HepG2 (cell line): ENCODE data around the gene PSMG4. TPM values are rescaled to one million over a fixed set of nuclear protein-coding genes. Genes with fewer than 3 reads are reported as not detected.

Source experiments
- ATAC-seq: fragments of 200-7000 bp; cut with Tn5 transposase; 3 replicates; pipeline ENCODE4 v1.9.1; 2020; ENCODE audit warnings: mild to moderate bottlenecking, moderate library complexity
- BruUV-seq: library from RNA; stranded (reverse); fragments of 400-500 nt; replicated peaks from 2 replicates; lab custom pipeline; 2021; lab: Mats Ljungman, UMichigan
- CTCF ChIA-PET: fragments of 300-600 bp; formaldehyde crosslinking; extraction: SDS; loops from one replicate; lab custom pipeline; 2021; ENCODE audit warnings: low total read pairs, inconsistent platforms, low intra/inter-chr PET ratio; lab: Yijun Ruan, JAX
- POLR2A ChIA-PET: fragments of 350-600 bp; sonication (Branson Sonifier 250); formaldehyde crosslinking; loops from one replicate; lab custom pipeline; 2020; ENCODE audit warnings: antibody characterized with exemption, inconsistent platforms; lab: Yijun Ruan, JAX
- DNase-seq: peaks from one replicate; pipeline ENCODE4 v3.0.0-alpha.2; 2015; ENCODE audit warnings: low spot score
- FAIRE-seq: peaks from 3 replicates; lab custom pipeline; 2011; peaks lifted over from hg19 to GRCh38; lab: Jason Lieb, UNC
- H2AFZ ChIP-seq: one replicate; pipeline ENCODE4 v1.6.1; 2011; ENCODE audit warnings: low read length, inconsistent platforms
- H3K27ac ChIP-seq: fragments of 300-600 bp; 3 replicates; pipeline ENCODE4 v1.8.0; 2011; ENCODE audit warnings: mixed run types, mild to moderate bottlenecking, mixed read lengths, low read length, inconsistent platforms; ENCODE audit not compliant: insufficient read depth; ENCODE audit errors: extremely low read length
- H3K27me3 ChIP-seq, 2 experiments: fragments of 200-600 bp in 1 of 2; 2 replicates in 1 of 2; 3 replicates in 1 of 2; pipeline versions ENCODE4 v1.6.0 to v1.8.0; 2011; ENCODE audit warnings: low read length in 2 of 2, mild to moderate bottlenecking in 2 of 2, moderate library complexity in 2 of 2, inconsistent platforms in 1 of 2; ENCODE audit not compliant: insufficient read depth in 2 of 2, control insufficient read depth in 1 of 2
- H3K36me3 ChIP-seq, 2 experiments: fragments of 200-600 bp in 1 of 2; replicated peaks in 1 of 2; 2 replicates in 1 of 2; 3 replicates in 1 of 2; pipeline versions ENCODE4 v1.5.1 to v1.8.0; 2011; ENCODE audit warnings: low read length in 2 of 2, inconsistent platforms in 1 of 2; ENCODE audit not compliant: insufficient read depth in 2 of 2, control insufficient read depth in 1 of 2
- H3K4me1 ChIP-seq: 2 replicates; pipeline ENCODE4 v1.5.1; 2012; ENCODE audit warnings: low read length, inconsistent platforms; ENCODE audit not compliant: insufficient read depth
- H3K4me2 ChIP-seq: 2 replicates; pipeline ENCODE4 v1.6.0; 2011; ENCODE audit warnings: low read depth, low read length, inconsistent platforms
- H3K4me3 ChIP-seq, 3 experiments: fragments of 200-600 bp in 1 of 3; sonication (generic), shearing (Covaris generic) in 1 of 3; replicated peaks in 1 of 3; 2 replicates each; pipeline ENCODE4 v1.5.1; 2011 to 2016; ENCODE audit warnings: low read length in 3 of 3, inconsistent platforms in 2 of 3, low read depth in 2 of 3, mild to moderate bottlenecking in 2 of 3, control low read depth in 1 of 3, mixed read lengths in 1 of 3; ENCODE audit not compliant: insufficient read depth in 1 of 3
- H3K79me2 ChIP-seq: one replicate; pipeline ENCODE4 v1.6.1; 2011; ENCODE audit warnings: low read length, inconsistent platforms; ENCODE audit not compliant: insufficient read depth
- H3K9ac ChIP-seq: 2 replicates; pipeline ENCODE4 v1.6.0; 2011; ENCODE audit warnings: mild to moderate bottlenecking, low read depth, low read length, inconsistent platforms; ENCODE audit not compliant: insufficient read depth
- H3K9me3 ChIP-seq: 2 replicates; pipeline ENCODE4 v1.5.1; 2012; ENCODE audit warnings: mild to moderate bottlenecking, low read length
- H4K20me1 ChIP-seq: 2 replicates; pipeline ENCODE4 v1.6.0; 2011; ENCODE audit warnings: inconsistent platforms, mild to moderate bottlenecking, low read length, moderate library complexity; ENCODE audit not compliant: insufficient read depth
- CSRNP2 ChIP-seq: sonication (generic); formaldehyde crosslinking; conservative IDR thresholded peaks from 2 replicates; pipeline ENCODE4 v1.8.0; 2022; ENCODE audit warnings: low read depth, missing genetic modification reagents
- HDAC6 ChIP-seq: fragments of 200-600 bp; sonication (generic); IDR thresholded peaks from 2 replicates; pipeline ENCODE4 v1.7.0; 2017; ENCODE audit warnings: mild to moderate bottlenecking, antibody characterized with exemption, low read length, low read depth
- NCOA1 ChIP-seq: sonication (generic); formaldehyde crosslinking; IDR thresholded peaks from 2 replicates; pipeline ENCODE4 v1.9.0; 2021; ENCODE audit warnings: missing genetic modification reagents
- NR2F2 ChIP-seq: IDR thresholded peaks from 2 replicates; pipeline ENCODE4 v1.6.1; 2012; ENCODE audit warnings: low read depth, inconsistent platforms, borderline replicate concordance
- RXRB ChIP-seq: IDR thresholded peaks from 2 replicates; pipeline ENCODE4 v1.6.1; 2016; ENCODE audit warnings: borderline replicate concordance, missing genetic modification reagents, missing compliant biosample characterization
- SYNCRIP ChIP-seq: fragments of 200-400 bp; formaldehyde crosslinking; IDR thresholded peaks from 2 replicates; pipeline ENCODE4 v1.6.1; 2018; ENCODE audit warnings: mild to moderate bottlenecking, low read depth, low read length; ENCODE audit not compliant: insufficient read depth
- ZNF577 ChIP-seq: sonication (generic); formaldehyde crosslinking; IDR thresholded peaks from 2 replicates; pipeline ENCODE4 v1.4.0; 2020; ENCODE audit warnings: mild to moderate bottlenecking, low read depth, missing genetic modification reagents, borderline replicate concordance
- WGBS: methylation state at CpG from one replicate; pipeline ENCODE4 v1.1.6; 2017; ENCODE audit warnings: low lambda C conversion rate; 5-methylcytosine and 5-hydroxymethylcytosine counted together
- in situ Hi-C: cut with HindIII; loops from 2 replicates; pipeline ENCODE4 v1.10.0; 2017; ENCODE audit warnings: low pct_unique_long_range_greater_than_20kb; ENCODE audit not compliant: extremely low pct_ligation_motif_present
- intact Hi-C: fragments of 100-400 bp; cut with micrococcal nuclease; formaldehyde crosslinking; loops from one replicate; pipeline ENCODE4 v1.10.0; 2022; ENCODE audit not compliant: unreplicated experiment
- polyA plus RNA-seq, 8 experiments: library from polyadenylated mRNA; depleted of rRNA in 3 of 8; stranded (reverse) in 7 of 8; unstranded in 1 of 8; fragments of >200 nt; fragmentation: Illumina TruSeq in 4 of 8; extraction: Trizol in 4 of 8; gene quantifications; 2 replicates each; pipeline versions ENCODE4 v1.2.1 to v1.2.3, GENCODE V29; 2011 to 2016; ENCODE audit warnings: low read depth in 4 of 8, missing spikeins in 1 of 8, mixed read lengths in 1 of 8; ENCODE audit not compliant: insufficient read depth in 1 of 8
- total RNA-seq, 5 experiments: library from RNA; depleted of rRNA; stranded (reverse); fragments of >200 nt; fragmentation: Illumina TruSeq; extraction: Trizol; gene quantifications; 2 replicates each; pipeline ENCODE4 v1.2.3, GENCODE V29; 2016; ENCODE audit warnings: low read depth in 1 of 5
- TF ChIP-seq, protein P1 (sequence below): sonication (generic); formaldehyde crosslinking; IDR thresholded peaks from 2 replicates; pipeline ENCODE4 v1.5.1; 2020; ENCODE audit warnings: mild to moderate bottlenecking, moderate library complexity, missing genetic modification reagents
- TF ChIP-seq, protein P2 (sequence below): sonication (generic); formaldehyde crosslinking; IDR thresholded peaks from 2 replicates; pipeline ENCODE4 v1.5.0; 2020; ENCODE audit warnings: missing genetic modification reagents, mild to moderate bottlenecking, borderline replicate concordance

Gene PSMG4
- total and polyA plus RNA-seq, 2 of the 13 experiments (the other 11 are each of a cell fraction or from before 2014, with no cell fraction given) = 28.5 to 32.8 TPM

DNA sequence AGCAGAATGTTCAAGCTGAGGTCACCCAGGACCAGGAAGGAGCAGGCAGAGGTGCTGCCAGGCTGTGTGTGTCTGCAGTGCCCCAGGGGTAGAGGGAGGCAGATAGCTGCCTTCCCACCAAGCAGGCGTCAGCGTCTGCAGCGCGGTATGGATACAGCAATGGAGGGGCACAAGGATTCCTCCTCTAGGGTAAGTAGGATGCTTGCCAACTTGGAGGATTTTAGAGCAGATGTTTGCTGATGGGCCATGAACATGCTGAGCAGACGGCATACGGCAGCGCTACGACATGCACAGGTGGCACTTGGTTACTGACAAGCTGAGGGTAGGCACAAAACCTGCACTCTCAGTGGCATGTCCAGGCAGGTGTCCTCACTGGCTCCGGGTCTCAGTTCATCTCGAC is 48.1 kb downstream of the PSMG4 start:
- CTCF ChIA-PET = no interaction called here
- BruUV-seq = no TSS peak
- TF ChIP-seq SYNCRIP (no peak), RXRB (CRISPR knock-in tag) (no peak), NR2F2 (no peak), HDAC6 (no peak), ZNF577 (CRISPR knock-in tag) (no peak), NCOA1 (CRISPR knock-in tag) (no peak), CSRNP2 (CRISPR knock-in tag) (0 out of 2 replicates have a peak, but pooled peaks have one; percentile 36)
- TF ChIP-seq, protein P1, sequence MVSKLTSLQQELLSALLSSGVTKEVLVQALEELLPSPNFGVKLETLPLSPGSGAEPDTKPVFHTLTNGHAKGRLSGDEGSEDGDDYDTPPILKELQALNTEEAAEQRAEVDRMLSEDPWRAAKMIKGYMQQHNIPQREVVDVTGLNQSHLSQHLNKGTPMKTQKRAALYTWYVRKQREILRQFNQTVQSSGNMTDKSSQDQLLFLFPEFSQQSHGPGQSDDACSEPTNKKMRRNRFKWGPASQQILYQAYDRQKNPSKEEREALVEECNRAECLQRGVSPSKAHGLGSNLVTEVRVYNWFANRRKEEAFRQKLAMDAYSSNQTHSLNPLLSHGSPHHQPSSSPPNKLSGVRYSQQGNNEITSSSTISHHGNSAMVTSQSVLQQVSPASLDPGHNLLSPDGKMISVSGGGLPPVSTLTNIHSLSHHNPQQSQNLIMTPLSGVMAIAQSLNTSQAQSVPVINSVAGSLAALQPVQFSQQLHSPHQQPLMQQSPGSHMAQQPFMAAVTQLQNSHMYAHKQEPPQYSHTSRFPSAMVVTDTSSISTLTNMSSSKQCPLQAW (CRISPR knock-in tag) = no peak
- TF ChIP-seq, protein P2, sequence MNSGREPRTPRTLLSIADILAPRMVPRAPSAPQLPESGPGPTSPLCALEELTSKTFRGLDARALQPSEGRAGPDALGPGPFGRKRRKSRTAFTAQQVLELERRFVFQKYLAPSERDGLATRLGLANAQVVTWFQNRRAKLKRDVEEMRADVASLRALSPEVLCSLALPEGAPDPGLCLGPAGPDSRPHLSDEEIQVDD (CRISPR knock-in tag) = 0 out of 2 replicates have a peak, but pooled peaks have one; percentile 21
- TF ChIP-seq, all 625 proteins: peak for 2

More for the DNA sequence above, 48.1 kb downstream of the PSMG4 start:
- H3K9ac ChIP-seq = no peak overlapping the region
- no peak for FAIRE-seq
- intact Hi-C loops (no loop called here), in situ Hi-C loops (no loop called here)
- no peak overlapping the region for H3K4me2 ChIP-seq
- WGBS = 98% methylated on average over 10 of the region's 10 CpGs
- peaks cover 23 to 57% of the 10 kb centered on the region in 2 experiments for H3K36me3 ChIP-seq
- H3K79me2 ChIP-seq = no peaks in the 10 kb centered on the region
- no peaks in the 10 kb centered on the region for H4K20me1 ChIP-seq
- no peaks in the 10 kb centered on the region for H3K9me3 ChIP-seq
- no peak overlapping the region for H3K27ac ChIP-seq
- no peaks in the 10 kb centered on the region for H3K4me1 ChIP-seq
- H3K27me3 ChIP-seq = no peaks in the 10 kb centered on the region
- no peak overlapping the region for H3K4me3 ChIP-seq
- POLR2A ChIA-PET = no interaction called here
- DNase-seq = no peak
- H2AFZ ChIP-seq = no peak overlapping the region
- no peak for ATAC-seq
